Epithelial cell of proximal tubule (primary cell): ENCODE data around the gene OR2L13. TPM values are rescaled to one million over a fixed set of nuclear protein-coding genes. Genes with fewer than 3 reads are reported as not detected.

Experiments
- DNase-seq: peaks from one replicate; pipeline ENCODE4 v3.0.0-alpha.2; 2011; ENCODE audit warnings: low read depth
- H3K4me3 ChIP-seq: 2 replicates; pipeline ENCODE4 v1.5.1; 2011; ENCODE audit warnings: low read depth, mild to moderate bottlenecking, low read length
- CTCF ChIP-seq: conservative IDR thresholded peaks from 2 replicates; pipeline ENCODE4 v1.5.1; 2012; ENCODE audit warnings: low read depth, mild to moderate bottlenecking, low read length
- total RNA-seq: library from RNA; depleted of rRNA; stranded (reverse); fragments of >200 nt; gene quantifications from 2 replicates; pipeline ENCODE4 v1.2.3, GENCODE V29; 2015

Gene OR2L13
- total RNA-seq, result not detected in 2 replicates

GRCh38 chr1:248094884-248095283 is at the start of gene OR2L13:
TSS of gene OR2L13 (plus strand) at chr1:248095184. CDS start at chr1:248099376, 4,192 bp downstream.
- H3K4me3 ChIP-seq, result no peak within 1 kb of the TSS
- no peak for TF ChIP-seq CTCF
- DNase-seq, result no peak

DNA sequence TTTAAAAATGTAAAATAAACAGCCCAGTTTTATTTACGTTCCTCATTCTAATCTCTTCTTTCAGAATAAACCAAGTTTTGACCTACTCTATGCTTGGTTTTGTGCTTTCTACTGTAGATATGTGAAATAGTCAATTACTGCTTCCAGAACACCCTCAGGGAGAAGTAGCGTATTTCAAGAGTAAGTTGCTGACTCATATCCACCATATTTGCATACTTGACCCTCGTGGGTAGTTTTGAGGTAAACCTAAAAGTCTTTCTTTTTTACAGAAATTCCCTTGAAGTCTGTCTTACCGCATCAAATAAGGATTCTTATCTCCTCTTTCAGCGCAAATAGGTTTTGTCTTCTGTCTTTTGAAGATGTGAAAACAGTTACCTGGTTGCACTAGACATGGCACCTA is 49.8 kb upstream of the OR2L13 start:
- H3K4me3 ChIP-seq, result no peak overlapping the region
- no peak for TF ChIP-seq CTCF
- DNase-seq, result no peak

- no peak for DNase-seq
- TF ChIP-seq CTCF, result no peak
- no peak within 1 kb of the TSS for H3K4me3 ChIP-seq
Measured at GRCh38 chr1:248046536-248046935, 48.4 kb upstream of the OR2L13 start, which contains the start of gene OR2L3. TSS of gene OR2L3 (plus strand) at chr1:248046836. CDS start at chr1:248060682, 13,846 bp downstream.

DNA sequence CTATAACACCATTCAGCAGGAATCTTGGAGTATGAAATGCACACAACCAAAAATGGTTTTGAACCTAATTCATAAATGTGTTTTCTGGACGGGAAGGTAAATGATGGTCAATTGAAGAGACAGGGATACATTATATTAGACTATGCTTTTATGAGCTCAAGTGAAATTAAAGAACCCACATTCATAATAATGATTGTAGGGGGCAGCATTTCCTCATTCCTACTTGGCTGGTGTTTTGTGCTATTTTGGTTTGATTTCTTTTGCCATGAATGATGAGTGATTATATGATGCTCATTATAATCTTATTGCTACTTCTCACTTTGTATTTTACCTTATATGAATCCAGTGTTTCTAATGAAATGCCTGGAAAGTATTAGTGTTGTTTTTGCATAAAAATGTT is 48.0 kb upstream of the OR2L13 start:
- no peak for DNase-seq
- no peak for TF ChIP-seq CTCF

DNA sequence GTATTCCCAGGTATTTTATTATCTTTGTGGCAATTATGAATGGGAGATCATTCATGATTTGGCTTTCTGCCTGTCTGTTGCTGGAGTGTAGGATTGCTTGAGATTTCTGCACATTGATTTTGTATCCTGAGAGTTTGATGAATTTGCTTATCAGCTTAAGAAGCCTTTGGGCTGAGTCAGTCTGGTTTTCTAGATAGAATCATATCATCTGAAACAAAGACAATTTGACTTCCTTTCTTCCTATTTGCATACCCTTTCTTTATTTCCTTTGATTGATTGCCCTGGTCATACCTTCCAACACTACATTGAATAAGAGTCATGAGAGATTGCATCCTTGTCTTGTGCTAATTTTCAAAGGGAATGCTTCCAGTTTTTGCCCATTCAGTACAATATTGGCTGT is 40.3 kb upstream of the OR2L13 start:
- H3K4me3 ChIP-seq, result no peak overlapping the region
- DNase-seq, result no peak
- no peak for TF ChIP-seq CTCF

More for the DNA sequence above, 48.0 kb upstream of the OR2L13 start:
- H3K4me3 ChIP-seq, result no peak overlapping the region

DNA sequence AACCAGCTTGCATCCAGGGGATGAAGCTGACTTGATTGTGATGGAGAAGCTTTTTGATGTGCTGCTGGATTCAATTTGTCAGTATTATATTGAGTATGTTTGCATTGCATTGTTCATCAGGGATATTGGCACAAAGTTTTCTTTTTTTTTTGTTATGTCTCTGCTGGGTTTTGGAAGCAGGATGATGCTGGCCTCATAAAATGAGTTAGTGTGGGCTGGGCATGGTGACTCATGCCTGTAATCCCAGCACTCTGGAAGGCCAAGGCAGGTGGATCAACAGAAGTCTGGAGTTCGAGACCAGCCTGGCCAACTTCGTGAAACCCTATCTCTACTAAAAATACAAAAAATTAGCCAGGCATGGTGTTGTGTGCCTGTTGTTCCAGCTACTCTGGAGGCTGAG is 39.7 kb upstream of the OR2L13 start:
- no peak for DNase-seq
- H3K4me3 ChIP-seq, result no peak overlapping the region
- no peak for TF ChIP-seq CTCF

- no peak for TF ChIP-seq CTCF
- DNase-seq, result no peak
- no peak overlapping the region for H3K4me3 ChIP-seq
Measured at GRCh38 chr1:248065071-248065470, 29.9 kb upstream of the OR2L13 start.
